GM19043 (cell line): ENCODE data around the gene PARD3B.

ENCODE experiments used
- ATAC-seq: cut with Tn5 transposase; IDR thresholded peaks from one replicate; pipeline ENCODE4 v1.9.1; 2021; ENCODE audit warnings: low read depth; ENCODE audit not compliant: unreplicated experiment

The PARD3B gene

DNA sequence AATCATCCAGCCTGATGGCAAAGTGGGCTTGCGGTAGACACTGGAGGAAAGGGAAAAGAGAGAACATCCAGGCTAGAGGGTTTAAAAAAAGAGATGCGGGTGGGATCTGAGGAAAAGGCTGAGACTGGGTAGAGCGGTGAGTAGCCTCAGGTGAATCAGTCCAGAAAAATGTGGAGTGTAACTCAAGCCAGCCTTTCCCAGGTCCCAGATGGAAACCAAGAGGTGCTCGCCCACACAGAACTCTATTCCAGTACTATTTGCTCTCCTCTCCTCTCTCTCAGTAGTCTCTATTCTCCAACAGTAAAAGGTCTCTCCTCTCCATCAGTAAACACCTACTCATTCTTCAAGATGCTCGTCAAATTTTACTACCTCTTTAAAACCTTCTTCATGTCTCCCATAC, 1098.7 kb downstream of the PARD3B start:
- no peak for ATAC-seq

DNA sequence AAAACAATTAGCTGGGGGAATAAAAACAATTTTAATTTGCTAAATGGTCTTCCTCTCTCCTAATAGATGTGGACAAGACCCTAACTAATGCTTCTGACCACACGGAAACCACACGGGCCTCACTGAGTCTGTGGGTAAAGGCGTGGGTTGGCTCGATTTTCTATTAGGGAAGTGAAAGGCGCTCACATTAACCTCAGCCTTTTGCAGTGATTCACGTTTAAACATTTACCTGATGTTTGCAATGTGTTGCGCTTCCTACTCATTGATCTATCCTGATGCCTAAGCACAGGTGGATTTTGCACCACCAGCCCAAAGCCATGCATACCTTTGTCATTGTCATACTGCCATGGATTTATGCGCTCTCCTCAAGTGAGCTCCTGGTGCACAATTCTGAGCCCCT, 1101.4 kb downstream of the PARD3B start:
- peak; percentile 97 for ATAC-seq

DNA sequence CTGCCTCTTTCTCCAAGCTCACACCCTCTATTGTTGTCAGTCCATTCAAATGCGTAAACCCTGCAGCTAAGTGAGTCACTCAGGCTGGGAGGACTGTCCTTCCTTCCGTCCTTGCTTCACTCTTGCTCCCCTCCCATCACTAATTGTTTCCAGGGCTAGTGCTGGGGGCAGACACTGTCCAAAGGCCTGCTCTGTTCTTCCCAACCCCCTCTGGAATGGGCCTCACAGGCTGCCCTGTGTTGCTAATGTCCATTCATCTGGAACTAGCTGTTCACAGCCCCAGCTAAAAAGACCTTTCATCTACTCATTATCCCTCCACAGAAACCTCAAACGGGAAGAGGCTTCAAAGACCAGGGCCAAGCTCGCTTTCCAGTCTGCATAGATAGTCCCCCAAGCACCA, 1105.2 kb downstream of the PARD3B start:
- ATAC-seq, result no peak

DNA sequence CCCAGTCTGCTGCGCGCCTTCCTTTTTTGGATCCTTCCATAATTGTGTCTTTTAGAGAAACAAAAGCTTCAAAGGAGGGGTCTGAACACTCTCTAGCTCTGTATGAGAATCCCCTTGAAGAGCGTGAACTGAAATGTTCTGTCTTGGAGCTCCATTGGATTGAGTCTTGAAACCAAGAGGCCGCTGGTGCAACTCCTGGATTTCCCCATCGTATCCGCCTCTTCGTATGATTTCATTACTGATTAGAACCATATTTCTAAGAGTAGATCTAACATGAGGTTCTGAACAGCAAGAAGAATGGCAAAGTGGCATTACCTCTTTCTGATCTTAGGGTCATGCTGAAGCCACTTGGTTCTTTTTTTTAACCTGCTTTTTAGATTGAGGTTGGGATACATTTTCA, 1105.7 kb downstream of the PARD3B start:
- no peak for ATAC-seq

GRCh38 chr2:205651719-205652118, 1106.4 kb downstream of the PARD3B start:
- no peak for ATAC-seq

GRCh38 chr2:205654878-205655605, 1109.8 kb downstream of the PARD3B start:
- ATAC-seq, result no peak

- no peak for ATAC-seq
Observed at GRCh38 chr2:205655779-205656456, 1110.6 kb downstream of the PARD3B start.

GRCh38 chr2:205656461-205656860, 1111.2 kb downstream of the PARD3B start:
- ATAC-seq, result no peak

- no peak for ATAC-seq
Observed at GRCh38 chr2:205656941-205657340, 1111.7 kb downstream of the PARD3B start.

DNA sequence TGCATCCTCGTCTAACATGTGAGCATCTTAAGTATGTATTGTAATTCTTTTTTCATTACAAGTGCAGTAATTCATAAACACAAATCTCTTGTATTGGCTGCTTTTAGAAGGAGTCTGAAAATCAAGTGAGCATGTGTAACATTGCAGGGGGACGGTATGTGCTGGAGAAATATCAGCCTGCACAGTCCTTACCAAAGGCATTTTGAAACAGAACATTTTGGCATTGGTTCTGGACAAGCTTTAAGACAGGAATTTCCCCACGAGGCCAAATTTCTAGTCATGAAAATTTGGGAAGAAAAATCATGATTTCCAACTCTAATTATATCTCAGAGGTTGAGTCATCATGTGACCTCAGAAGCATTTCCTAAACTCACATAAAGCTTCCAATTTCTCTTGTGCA, 1112.3 kb downstream of the PARD3B start:
- ATAC-seq, result no peak

DNA sequence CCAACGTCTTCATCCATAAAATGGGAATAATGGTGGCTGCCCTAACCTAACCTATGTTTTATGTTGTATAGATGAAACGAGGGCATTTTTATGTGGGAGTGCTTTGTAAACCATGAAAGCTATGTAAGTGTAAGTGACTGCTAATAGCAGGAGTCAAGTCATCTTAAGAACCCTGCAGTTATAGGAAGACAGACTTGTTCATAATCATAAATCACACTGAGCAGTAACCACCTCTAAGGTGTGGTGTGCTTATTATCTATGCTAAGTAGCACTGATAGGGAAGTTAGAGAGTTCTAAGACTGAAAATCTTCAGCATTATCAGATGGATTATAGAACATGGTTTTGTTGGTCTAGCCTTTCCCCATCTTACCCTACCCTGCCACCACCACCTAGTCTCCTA, 1112.8 kb downstream of the PARD3B start:
- ATAC-seq, result no peak

GRCh38 chr2:205658572-205658971, 1113.3 kb downstream of the PARD3B start:
- no peak for ATAC-seq

DNA sequence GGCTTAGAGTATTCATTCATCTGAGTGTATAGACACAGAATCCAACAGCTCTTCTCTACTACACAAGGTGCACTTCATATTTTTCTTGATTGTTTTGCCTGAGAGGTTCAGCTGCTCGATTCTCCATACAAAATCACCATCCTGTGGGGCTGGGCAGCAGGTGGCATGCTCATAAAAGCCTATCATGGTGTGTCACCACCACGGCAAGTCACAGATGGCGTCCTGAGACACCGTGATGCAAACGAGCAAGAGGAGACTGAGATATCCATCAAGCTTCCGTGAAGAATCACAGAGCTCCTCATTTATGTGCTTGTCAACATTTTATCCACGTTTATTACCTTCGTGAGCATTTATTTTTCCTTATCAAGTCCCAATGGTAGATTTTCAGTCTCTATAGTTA, 1114.6 kb downstream of the PARD3B start:
- no peak for ATAC-seq

- no peak for ATAC-seq
Observed at GRCh38 chr2:205660521-205661124, 1115.3 kb downstream of the PARD3B start.

DNA sequence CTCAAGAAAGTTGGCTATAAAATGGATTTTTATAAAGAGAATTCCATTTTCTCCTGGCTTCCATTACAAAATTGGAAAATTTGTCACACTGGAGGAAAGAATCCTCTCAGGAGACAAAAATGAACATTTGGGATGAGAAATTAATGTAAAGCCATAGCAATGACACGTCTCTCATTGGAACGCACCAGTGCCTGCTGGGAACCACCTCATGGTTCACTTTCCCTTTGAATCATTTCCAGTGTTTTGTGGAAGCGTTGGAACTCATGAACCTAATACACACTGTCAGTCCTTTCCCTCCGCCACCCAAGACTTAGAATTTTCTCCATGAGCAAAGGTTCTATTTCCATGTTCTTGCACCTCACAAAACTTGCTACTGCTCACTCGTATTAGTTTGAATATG, 1116.0 kb downstream of the PARD3B start:
- no peak for ATAC-seq

GRCh38 chr2:205662206-205662965, 1117.1 kb downstream of the PARD3B start:
- no peak for ATAC-seq

DNA sequence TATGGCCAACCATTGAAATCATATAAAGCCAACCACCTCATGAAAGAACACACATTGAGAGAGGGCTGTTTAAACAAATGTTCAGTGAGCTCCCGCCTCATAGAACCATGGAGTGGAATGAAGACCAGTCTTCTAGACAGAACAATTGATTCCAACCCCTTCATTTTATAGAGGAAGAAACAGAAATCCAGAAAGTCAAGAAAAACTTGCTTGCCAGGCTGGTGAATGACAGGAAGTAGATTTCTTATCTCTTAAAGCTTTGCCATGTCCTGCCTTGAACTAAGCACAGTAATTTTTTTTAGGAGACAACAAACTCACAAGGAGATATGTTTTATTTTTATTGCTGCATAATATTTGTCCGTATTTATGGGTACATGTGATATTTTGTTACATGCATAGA, 1120.5 kb downstream of the PARD3B start:
- ATAC-seq, result no peak
